ENCODE results near the gene ZBTB7C.

DNA sequence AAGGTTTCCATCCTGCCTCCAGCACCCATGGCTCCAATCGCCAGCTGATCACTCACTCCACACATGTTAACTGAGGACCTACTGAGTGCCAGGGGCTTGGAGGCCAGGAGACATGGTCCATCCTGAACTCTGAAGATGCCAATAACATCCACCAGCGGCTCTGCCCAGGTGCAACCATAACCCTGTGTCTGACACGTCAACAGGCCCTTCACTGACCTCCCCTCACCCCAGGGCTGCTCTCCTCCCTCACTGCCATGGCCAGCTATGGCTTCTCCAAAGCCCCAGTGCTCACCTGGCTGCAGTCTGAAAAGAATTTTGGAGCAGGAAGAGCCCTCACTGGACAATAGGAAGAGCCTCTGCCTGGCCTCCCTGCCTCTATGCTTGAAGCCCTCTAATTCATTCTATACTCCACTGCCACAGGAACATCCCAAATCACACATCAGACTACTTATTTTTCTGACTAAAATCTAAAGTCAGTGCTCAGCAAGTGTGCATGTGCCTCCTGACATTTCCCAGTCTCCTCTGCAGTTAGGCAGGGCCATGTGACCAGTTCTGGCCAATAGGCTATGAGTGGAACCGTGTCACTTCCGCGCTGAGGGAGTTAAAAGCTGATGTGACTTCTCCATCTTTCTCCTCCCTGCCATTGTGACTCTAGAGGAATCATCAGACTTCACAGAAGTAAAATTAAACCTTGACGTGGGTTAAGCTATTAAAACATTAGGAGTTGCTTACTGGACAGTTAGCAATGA is 37.2 kb downstream of the ZBTB7C start:
- no peak for TF ChIP-seq EZH2phosphoT487 (IDR thresholded peaks at IDR 0.05; ENCODE audit: borderline replicate concordance, low read depth, low read length)
- TF ChIP-seq, protein P1, sequence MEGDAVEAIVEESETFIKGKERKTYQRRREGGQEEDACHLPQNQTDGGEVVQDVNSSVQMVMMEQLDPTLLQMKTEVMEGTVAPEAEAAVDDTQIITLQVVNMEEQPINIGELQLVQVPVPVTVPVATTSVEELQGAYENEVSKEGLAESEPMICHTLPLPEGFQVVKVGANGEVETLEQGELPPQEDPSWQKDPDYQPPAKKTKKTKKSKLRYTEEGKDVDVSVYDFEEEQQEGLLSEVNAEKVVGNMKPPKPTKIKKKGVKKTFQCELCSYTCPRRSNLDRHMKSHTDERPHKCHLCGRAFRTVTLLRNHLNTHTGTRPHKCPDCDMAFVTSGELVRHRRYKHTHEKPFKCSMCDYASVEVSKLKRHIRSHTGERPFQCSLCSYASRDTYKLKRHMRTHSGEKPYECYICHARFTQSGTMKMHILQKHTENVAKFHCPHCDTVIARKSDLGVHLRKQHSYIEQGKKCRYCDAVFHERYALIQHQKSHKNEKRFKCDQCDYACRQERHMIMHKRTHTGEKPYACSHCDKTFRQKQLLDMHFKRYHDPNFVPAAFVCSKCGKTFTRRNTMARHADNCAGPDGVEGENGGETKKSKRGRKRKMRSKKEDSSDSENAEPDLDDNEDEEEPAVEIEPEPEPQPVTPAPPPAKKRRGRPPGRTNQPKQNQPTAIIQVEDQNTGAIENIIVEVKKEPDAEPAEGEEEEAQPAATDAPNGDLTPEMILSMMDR (conservative IDR thresholded peaks at IDR 0.05; ENCODE audit: low read length), result no peak

Data from OCI-LY7 (cell line).